BE2C (cell line): ENCODE data around the gene TTLL6.

Experiments used
- DNase-seq: peaks from one replicate; pipeline ENCODE4 v3.0.0-alpha.2; 2020
- H3K27me3 ChIP-seq: fragments of 250-450 bp; sonication (Bioruptor Pico); 2 replicates; pipeline ENCODE4 v1.5.1; 2020; ENCODE audit warnings: mild to moderate bottlenecking
- H3K36me3 ChIP-seq: fragments of 250-450 bp; sonication (Bioruptor Pico); 2 replicates; pipeline ENCODE4 v1.5.1; 2020; ENCODE audit warnings: mild to moderate bottlenecking
- H3K4me1 ChIP-seq: fragments of 250-450 bp; sonication (Bioruptor Pico); 2 replicates; pipeline ENCODE4 v1.5.1; 2020
- H3K4me3 ChIP-seq: 2 replicates; pipeline ENCODE4 v1.5.1; 2011; ENCODE audit warnings: low read depth, low read length
- H3K9me3 ChIP-seq: fragments of 250-450 bp; sonication (Bioruptor Pico); 2 replicates; pipeline ENCODE4 v1.5.1; 2020
- TF ChIP-seq, protein P1 (sequence below): IDR thresholded peaks from 2 replicates; pipeline ENCODE4 v1.5.1; 2012; ENCODE audit warnings: mild to moderate bottlenecking, low read depth, low read length

TTLL6 gene

DNA sequence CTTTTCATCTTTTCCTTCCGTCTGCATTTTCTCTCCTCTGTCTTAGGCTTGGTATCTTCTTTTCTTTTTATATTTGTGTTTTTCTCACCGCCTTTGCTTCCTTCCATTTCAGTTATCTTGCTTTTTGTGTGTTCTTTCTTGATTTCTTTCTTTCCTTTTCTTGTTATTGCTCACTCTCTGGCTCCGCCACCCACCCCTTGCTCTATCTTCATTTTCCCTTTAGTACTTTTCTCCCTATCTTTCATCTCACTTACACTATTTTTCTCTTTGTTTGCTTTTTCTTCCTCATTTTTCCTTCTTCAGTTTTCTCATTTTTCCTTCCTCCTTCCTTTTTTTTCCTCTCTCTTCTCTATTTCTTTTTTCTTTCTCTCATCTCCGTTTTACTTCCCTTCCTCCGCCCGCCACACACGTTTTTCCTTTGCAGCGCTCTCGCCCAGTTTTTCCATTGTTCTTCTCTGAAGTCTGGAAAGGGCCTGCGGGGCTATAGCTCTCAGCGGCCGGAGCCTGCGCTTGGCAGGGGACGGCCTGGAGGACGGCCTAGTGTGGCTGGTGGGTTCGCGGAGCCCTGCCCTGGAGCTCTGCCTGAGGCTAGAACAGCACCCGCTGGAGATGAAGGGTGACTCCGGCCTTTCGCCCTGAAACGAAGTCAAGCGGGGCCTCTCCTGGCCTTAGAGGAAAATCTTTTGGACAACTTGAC is 83.2 kb downstream of the TTLL6 start:
- no peak for DNase-seq
- Histone ChIP-seq H3K36me3 (no peaks in the 10 kb centered on the region), H3K4me3 (no peak overlapping the region), H3K4me1 (no peaks in the 10 kb centered on the region), H3K27me3 (peaks cover 96% of the 10 kb centered on the region), H3K9me3 (no peaks in the 10 kb centered on the region)
- TF ChIP-seq, protein P1, sequence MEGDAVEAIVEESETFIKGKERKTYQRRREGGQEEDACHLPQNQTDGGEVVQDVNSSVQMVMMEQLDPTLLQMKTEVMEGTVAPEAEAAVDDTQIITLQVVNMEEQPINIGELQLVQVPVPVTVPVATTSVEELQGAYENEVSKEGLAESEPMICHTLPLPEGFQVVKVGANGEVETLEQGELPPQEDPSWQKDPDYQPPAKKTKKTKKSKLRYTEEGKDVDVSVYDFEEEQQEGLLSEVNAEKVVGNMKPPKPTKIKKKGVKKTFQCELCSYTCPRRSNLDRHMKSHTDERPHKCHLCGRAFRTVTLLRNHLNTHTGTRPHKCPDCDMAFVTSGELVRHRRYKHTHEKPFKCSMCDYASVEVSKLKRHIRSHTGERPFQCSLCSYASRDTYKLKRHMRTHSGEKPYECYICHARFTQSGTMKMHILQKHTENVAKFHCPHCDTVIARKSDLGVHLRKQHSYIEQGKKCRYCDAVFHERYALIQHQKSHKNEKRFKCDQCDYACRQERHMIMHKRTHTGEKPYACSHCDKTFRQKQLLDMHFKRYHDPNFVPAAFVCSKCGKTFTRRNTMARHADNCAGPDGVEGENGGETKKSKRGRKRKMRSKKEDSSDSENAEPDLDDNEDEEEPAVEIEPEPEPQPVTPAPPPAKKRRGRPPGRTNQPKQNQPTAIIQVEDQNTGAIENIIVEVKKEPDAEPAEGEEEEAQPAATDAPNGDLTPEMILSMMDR: no peak

DNA sequence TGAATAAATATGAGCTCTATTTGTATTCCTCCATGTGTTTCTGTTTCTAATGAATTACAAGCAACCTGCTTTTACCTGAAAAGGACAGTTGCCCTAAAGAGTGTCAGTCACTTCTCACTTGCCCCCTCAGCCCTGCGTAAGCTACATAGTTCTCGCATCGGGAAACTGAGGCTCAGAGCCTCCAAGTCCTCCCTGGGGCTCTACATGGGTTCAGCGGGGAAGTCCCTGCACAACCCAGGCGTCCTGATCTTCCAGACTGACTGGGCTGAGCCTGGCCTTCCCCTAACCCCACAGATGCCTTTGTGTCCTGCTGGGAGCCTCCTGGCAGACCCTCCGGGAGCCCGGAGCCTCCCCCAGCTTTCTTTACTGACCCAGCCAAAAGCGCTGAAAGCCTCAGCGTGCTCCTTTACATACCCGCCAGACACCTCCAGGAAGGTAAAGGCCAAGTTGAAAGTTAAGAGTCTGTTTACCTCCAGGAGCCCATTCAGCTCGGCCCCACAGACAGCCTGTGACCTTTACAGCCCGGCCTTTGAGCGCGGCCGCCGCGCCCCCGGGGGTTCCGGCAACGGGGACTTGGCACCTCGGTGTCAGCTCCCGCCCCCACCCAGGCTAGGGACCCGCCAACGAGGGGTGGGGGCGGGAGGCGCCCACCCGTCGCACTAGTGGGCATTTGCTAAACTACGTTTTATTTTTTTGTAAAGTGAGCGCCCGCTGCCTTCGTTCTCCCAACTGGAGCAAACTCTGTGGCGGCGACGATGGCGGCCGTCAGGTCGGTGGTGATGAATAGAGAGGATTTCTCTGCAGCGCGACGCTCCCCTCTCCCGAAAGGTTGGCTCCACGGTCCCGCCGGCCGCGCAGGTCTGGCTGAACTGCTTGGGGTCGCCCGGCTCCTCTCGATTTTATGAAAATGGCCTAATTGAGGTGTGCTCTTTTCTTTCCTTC is 84.1 kb downstream of the TTLL6 start:
- TF ChIP-seq, protein P1: no peak
- H3K27me3 ChIP-seq: peaks cover 96% of the 10 kb centered on the region
- H3K9me3 ChIP-seq: no peaks in the 10 kb centered on the region
- H3K4me3 ChIP-seq: no peak overlapping the region
- DNase-seq: no peak
- H3K4me1 ChIP-seq: no peaks in the 10 kb centered on the region
- no peaks in the 10 kb centered on the region for H3K36me3 ChIP-seq

DNA sequence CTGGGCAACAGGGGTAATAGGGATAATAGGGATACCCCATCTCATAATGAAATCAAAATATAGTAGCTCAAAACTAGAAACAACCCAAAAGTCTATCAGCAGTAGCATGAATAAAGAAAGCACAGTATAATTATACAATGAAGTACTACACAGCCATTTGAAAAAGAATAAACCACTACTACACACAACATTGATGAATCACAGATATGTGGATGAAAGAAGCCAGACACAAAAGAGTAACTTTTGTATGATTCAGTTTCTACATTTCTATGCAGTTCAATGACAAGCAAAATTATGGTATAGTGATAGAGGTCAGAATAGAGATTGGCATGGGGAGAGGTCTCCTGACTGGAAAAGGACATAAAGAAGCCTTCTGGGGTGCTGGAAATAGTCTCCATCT is 85.7 kb downstream of the TTLL6 start:
- peaks cover 98% of the 10 kb centered on the region for H3K27me3 ChIP-seq
- TF ChIP-seq, protein P1: no peak
- no peaks in the 10 kb centered on the region for H3K36me3 ChIP-seq
- no peak for DNase-seq
- H3K4me3 ChIP-seq: no peak overlapping the region
- no peaks in the 10 kb centered on the region for H3K9me3 ChIP-seq
- H3K4me1 ChIP-seq: no peaks in the 10 kb centered on the region

DNA sequence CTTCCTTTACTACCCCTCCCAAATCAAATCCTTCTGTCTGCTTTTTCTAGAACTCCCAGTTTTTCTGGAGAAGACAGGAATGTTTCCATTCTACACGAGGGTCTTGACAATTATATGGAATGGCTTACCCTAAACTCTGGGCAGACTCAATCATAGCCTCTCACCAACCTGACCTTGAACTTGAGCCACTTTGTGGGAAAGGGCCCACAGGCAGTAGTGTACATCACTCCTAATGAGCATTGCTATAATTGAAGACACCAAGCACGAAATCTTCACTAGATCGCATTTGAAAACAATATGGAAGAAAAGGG is 86.8 kb downstream of the TTLL6 start:
- H3K27me3 ChIP-seq: peaks cover 98% of the 10 kb centered on the region
- no peak overlapping the region for H3K4me3 ChIP-seq
- DNase-seq: no peak
- TF ChIP-seq, protein P1: no peak
- H3K36me3 ChIP-seq: no peaks in the 10 kb centered on the region
- no peaks in the 10 kb centered on the region for H3K9me3 ChIP-seq
- no peaks in the 10 kb centered on the region for H3K4me1 ChIP-seq

DNA sequence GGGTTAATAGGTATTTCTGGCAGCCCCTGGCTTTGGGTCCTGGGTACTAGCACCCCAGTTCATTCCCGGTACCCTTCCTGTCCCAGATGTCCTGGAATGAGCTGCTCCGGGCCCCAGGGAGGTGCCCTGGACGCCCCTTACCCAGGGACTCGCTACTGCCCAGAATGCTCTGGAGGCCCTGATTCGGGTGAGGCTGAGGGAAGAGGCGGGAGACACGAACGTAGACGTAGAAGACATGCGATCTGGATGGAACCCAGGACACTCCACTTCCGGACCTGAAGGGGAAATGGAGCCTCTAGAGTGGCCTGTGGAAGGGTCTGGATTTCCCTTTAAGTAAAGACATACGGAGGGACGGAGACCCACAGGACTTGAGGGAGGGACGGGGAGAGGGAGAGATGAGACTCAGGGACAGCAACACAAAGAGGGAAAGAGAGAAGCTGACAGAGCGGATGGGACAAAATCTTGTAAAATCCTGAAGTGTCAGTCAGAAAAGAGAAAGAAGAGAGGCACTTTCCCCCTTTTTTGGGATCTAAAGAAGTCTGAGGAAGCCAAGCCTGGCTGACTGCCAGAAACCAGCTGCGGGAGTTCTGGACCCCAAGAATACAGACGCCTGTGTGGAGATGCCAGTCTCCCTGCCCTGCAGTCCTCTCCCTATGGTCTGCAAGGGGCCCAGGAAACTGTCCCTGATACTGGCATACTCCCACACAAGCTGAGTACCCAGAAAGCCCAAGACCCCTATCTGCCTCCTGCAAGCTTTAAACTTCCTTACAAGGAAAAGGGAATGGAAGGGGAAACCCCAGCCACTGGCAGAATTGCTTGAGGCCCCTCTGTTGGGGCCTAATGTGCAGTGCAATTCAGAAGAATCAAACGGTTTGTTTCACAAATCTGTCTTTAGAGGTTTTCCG is 87.4 kb downstream of the TTLL6 start:
- no peak overlapping the region for H3K4me3 ChIP-seq
- H3K36me3 ChIP-seq: no peaks in the 10 kb centered on the region
- H3K9me3 ChIP-seq: no peaks in the 10 kb centered on the region
- no peaks in the 10 kb centered on the region for H3K4me1 ChIP-seq
- DNase-seq: no peak
- TF ChIP-seq, protein P1: no peak
- peaks cover 98% of the 10 kb centered on the region for H3K27me3 ChIP-seq
